Neural cell (in vitro differentiated cells): ENCODE measurements around the gene KCNMB2. TPM values are rescaled to one million over a fixed set of nuclear protein-coding genes. Genes with fewer than 3 reads are reported as not detected.

Experiments
- H2AFZ ChIP-seq: fragments of 200-600, 300-800 bp; sonication (generic), shearing (Covaris generic); 2 replicates; pipeline ENCODE4 v1.6.0; 2014; ENCODE audit warnings: low read depth, mild to moderate bottlenecking, antibody characterized with exemption, low read length, moderate library complexity
- H3F3A ChIP-seq: fragments of 200-600 bp; shearing (Covaris generic); 2 replicates; pipeline ENCODE4 v1.6.1; 2016; ENCODE audit warnings: mild to moderate bottlenecking, moderate library complexity, mixed read lengths, antibody characterized with exemption, low read length; ENCODE audit not compliant: insufficient read depth, poor library complexity, severe bottlenecking
- H3K27ac ChIP-seq: fragments of 200-600, 300-800 bp; sonication (generic), shearing (Covaris generic); 2 replicates; pipeline ENCODE4 v1.5.1; 2014; ENCODE audit warnings: mild to moderate bottlenecking, low read length, moderate library complexity
- H3K27me3 ChIP-seq: fragments of 300-800, 200-600 bp; sonication (generic), shearing (Covaris generic); 2 replicates; pipeline ENCODE4 v1.6.0; 2014; ENCODE audit warnings: mild to moderate bottlenecking, low read depth, low read length, moderate library complexity; ENCODE audit not compliant: insufficient read depth
- H3K36me3 ChIP-seq: fragments of 300-800, 200-600 bp; sonication (generic), shearing (Covaris generic); 2 replicates; pipeline ENCODE4 v1.5.1; 2014; ENCODE audit warnings: mild to moderate bottlenecking, antibody characterized with exemption, low read length, moderate library complexity; ENCODE audit not compliant: insufficient read depth
- H3K4me2 ChIP-seq: fragments of 300-800, 200-600 bp; sonication (generic), shearing (Covaris generic); 2 replicates; pipeline ENCODE4 v1.6.0; 2014; ENCODE audit warnings: mild to moderate bottlenecking, low read length
- H3K4me3 ChIP-seq: fragments of 300-800, 200-600 bp; sonication (generic), shearing (Covaris generic); 2 replicates; pipeline ENCODE4 v1.5.1; 2014; ENCODE audit warnings: mild to moderate bottlenecking, low read length, moderate library complexity
- H3K79me2 ChIP-seq: fragments of 200-600 bp; shearing (Covaris generic); replicated peaks from 2 replicates; pipeline ENCODE4 v1.6.0; 2014; ENCODE audit warnings: mild to moderate bottlenecking, low read length, moderate library complexity; ENCODE audit not compliant: insufficient read depth
- H3K9ac ChIP-seq: fragments of 300-800, 200-600 bp; sonication (generic), shearing (Covaris generic); 2 replicates; pipeline ENCODE4 v1.6.1; 2016; ENCODE audit warnings: mild to moderate bottlenecking, low read length, mixed read lengths
- H3K9me2 ChIP-seq: fragments of 200-600 bp; shearing (Covaris generic); 2 replicates; pipeline ENCODE4 v1.6.1; 2016; ENCODE audit warnings: mild to moderate bottlenecking, low read length, mixed read lengths; ENCODE audit not compliant: insufficient read depth
- H3K9me3 ChIP-seq: fragments of 200-600, 300-800 bp; sonication (generic), shearing (Covaris generic); 2 replicates; pipeline ENCODE4 v1.6.1; 2016; ENCODE audit warnings: mild to moderate bottlenecking, mixed run types, low read length, moderate library complexity, mixed read lengths
- H4K20me1 ChIP-seq: fragments of 200-600 bp; shearing (Covaris generic); 2 replicates; pipeline ENCODE4 v1.6.1; 2016; ENCODE audit warnings: mild to moderate bottlenecking, mixed run types; ENCODE audit not compliant: insufficient read depth
- CTCF ChIP-seq: fragments of 450-650 bp; IDR thresholded peaks from 2 replicates; pipeline ENCODE4 v1.5.1; 2014; ENCODE audit warnings: antibody characterized with exemption, mild to moderate bottlenecking, moderate library complexity; ENCODE audit not compliant: poor library complexity, severe bottlenecking
- EP300 ChIP-seq: fragments of 450-650 bp; conservative IDR thresholded peaks from 2 replicates; pipeline ENCODE4 v1.6.1; 2014; ENCODE audit warnings: antibody characterized with exemption, mild to moderate bottlenecking, moderate library complexity; ENCODE audit not compliant: poor library complexity, severe bottlenecking
- EZH2 ChIP-seq: fragments of 200-600, 300-800 bp; shearing (Covaris generic), sonication (generic); IDR thresholded peaks from 2 replicates; pipeline ENCODE4 v1.6.1; 2014; ENCODE audit warnings: antibody characterized with exemption, low read length, borderline replicate concordance, mild to moderate bottlenecking; ENCODE audit not compliant: insufficient read depth, poor library complexity, severe bottlenecking
- MXI1 ChIP-seq: fragments of 450-650 bp; conservative IDR thresholded peaks from 2 replicates; pipeline ENCODE4 v1.6.1; 2014; ENCODE audit warnings: antibody characterized with exemption, mild to moderate bottlenecking; ENCODE audit not compliant: poor library complexity, severe bottlenecking
- POLR2AphosphoS5 ChIP-seq: IDR thresholded peaks from 2 replicates; pipeline ENCODE4 v1.6.1; 2012
- RAD21 ChIP-seq: fragments of 450-650 bp; conservative IDR thresholded peaks from 2 replicates; pipeline ENCODE4 v1.6.1; 2014; ENCODE audit warnings: antibody characterized with exemption, mild to moderate bottlenecking, moderate library complexity
- REST ChIP-seq: IDR thresholded peaks from 2 replicates; pipeline ENCODE4 v1.6.1; 2012; ENCODE audit warnings: borderline replicate concordance
- SMC3 ChIP-seq: fragments of 450-650 bp; conservative IDR thresholded peaks from 2 replicates; pipeline ENCODE4 v1.6.1; 2014; ENCODE audit warnings: antibody characterized with exemption, mild to moderate bottlenecking, moderate library complexity; ENCODE audit not compliant: poor library complexity
- TAF1 ChIP-seq: IDR thresholded peaks from 2 replicates; pipeline ENCODE4 v1.6.1; 2012; ENCODE audit warnings: low read depth
- polyA plus RNA-seq: library from polyadenylated mRNA; depleted of rRNA; stranded (reverse); fragments of >200 nt; gene quantifications from 2 replicates; pipeline ENCODE4 v1.2.3, GENCODE V29; 2014

KCNMB2 gene
- polyA plus RNA-seq, 1 donor from 2014 or later, result 0.93 TPM

- Histone ChIP-seq H3K4me2 (no peak overlapping the region), H4K20me1 (no peaks in the 10 kb centered on the region), H3K27me3 (no peaks in the 10 kb centered on the region), H3K36me3 (no peaks in the 10 kb centered on the region), H3K4me3 (no peak overlapping the region), H3K9me3 (no peaks in the 10 kb centered on the region), H3K27ac (no peak overlapping the region), H3K79me2 (no peaks in the 10 kb centered on the region), H2AFZ (no peak overlapping the region), H3K9ac (no peak overlapping the region), H3K9me2 (no peaks in the 10 kb centered on the region), H3F3A (no peaks in the 10 kb centered on the region)
- TF ChIP-seq EZH2 (no peak), EP300 (no peak), SMC3 (no peak), POLR2AphosphoS5 (no peak), REST (no peak), MXI1 (no peak), TAF1 (no peak), CTCF (no peak), RAD21 (no peak)
Observed at GRCh38 chr3:178672275-178672674, 136.0 kb downstream of the KCNMB2 start.

GRCh38 chr3:178673529-178673928, 137.3 kb downstream of the KCNMB2 start:
- Histone ChIP-seq H3K9me2 (no peaks in the 10 kb centered on the region), H3K9ac (no peak overlapping the region), H3K4me3 (no peak overlapping the region), H3K4me2 (no peak overlapping the region), H3K36me3 (no peaks in the 10 kb centered on the region), H4K20me1 (no peaks in the 10 kb centered on the region), H3K9me3 (no peaks in the 10 kb centered on the region), H3K27me3 (no peaks in the 10 kb centered on the region), H3K79me2 (no peaks in the 10 kb centered on the region), H3F3A (no peaks in the 10 kb centered on the region), H2AFZ (no peak overlapping the region), H3K27ac (no peak overlapping the region)
- TF ChIP-seq MXI1 (no peak), EZH2 (no peak), SMC3 (no peak), REST (no peak), CTCF (no peak), POLR2AphosphoS5 (no peak), RAD21 (no peak), TAF1 (no peak), EP300 (no peak)
